Nasal cavity respiratory epithelium epithelial cell of viscerocranial mucosa (primary cell): ENCODE measurements around the gene CDK17. TPM values are rescaled to one million over a fixed set of nuclear protein-coding genes. Genes with fewer than 3 reads are reported as not detected.

ENCODE experiments used
- total RNA-seq: library from RNA; depleted of rRNA; stranded (reverse); fragments of >200 nt; gene quantifications from 2 replicates; pipeline ENCODE4 v1.2.3, GENCODE V29; 2014

CDK17 gene
- 49.9 and 56.3 TPM in 2 replicates for total RNA-seq

DNA sequence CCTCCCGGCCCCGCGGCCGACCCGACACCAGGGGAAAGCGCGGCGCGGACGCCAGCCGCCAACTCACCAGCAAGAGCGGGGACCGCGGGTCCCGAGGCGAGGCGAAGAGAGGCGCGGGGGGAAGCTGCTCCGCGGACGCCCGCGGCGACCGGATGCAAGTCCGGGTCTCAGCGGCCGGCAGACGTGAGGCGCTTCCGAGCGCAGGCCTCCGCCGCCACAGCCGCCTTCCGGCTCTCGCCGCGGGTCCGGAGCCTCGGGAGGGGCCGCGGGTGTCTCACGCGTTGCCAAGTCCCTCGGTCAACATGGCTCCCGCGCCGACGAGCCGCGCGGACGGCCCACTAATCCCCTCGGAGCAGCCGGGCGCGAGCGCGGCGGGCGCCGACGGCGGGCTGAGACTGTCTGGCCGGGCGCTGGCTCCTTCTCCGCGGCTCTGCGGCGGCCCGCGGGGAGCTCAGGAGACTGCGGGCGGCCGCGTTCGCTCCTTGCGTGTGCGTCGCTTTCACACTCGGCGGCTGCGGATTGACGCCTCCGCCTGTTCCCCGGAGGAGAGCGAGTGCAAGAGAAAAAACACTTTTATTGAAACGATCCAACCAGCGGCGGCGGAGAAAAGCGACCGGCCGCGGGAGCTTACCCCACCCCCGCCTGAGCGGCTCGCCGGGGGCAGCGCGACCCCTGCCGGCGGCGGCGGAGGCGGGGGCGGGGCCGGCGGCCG lies at the start of gene CDK17:
Gene CDK17, minus strand, starts transcription at position 521 of the 712 bp plus-strand sequence. CDS start 65,603 bp downstream, outside the sequence.

Other genes with a start within 250 kb of the CDK17 start
- 8.2 and 19.4 TPM in 2 replicates for gene ELK3, start 206.1 kb downstream of the CDK17 start, total RNA-seq
- gene CFAP54, start 89.1 kb upstream of the CDK17 start, total RNA-seq = under 0.01 and 0.78 TPM in 2 replicates